Measurements from ENCODE around the gene FBN1. TPM values are rescaled to one million over a fixed set of nuclear protein-coding genes. Genes with fewer than 3 reads are reported as not detected.

Gene FBN1
- total RNA-seq, 6 experiments from 2014 or later, result 1.7 to 12.0 (median 8.7) TPM

DNA sequence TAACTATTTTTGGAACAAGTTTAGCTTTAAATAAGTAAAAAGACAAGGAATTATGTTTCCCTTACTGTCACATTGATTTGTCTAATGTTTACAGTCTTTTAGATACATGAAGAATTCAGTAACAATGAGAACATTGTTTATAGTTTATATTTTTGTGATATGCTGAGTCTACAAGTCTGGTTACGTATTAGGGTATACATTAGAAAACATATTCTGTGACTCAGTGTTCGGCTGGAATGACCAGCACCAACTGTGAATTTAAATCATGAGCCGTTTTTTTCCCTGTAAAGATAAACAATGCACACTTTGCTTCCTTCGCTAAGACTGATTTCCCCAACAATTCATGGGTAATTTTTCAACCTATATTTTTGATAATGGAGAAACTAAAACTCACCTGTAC, 182.8 kb downstream of the FBN1 start:
- intact Hi-C loops (cut with DNase I), result no loop called here
- ATAC-seq (no peak), DNase-seq (no peak)
- no peaks in the 10 kb centered on the region for H3K36me3 ChIP-seq
- no peak overlapping the region for H3K27ac ChIP-seq
- no peaks in the 10 kb centered on the region for H3K9me3 ChIP-seq
- no peaks in the 10 kb centered on the region for H3K4me1 ChIP-seq
- TF ChIP-seq, protein P1, sequence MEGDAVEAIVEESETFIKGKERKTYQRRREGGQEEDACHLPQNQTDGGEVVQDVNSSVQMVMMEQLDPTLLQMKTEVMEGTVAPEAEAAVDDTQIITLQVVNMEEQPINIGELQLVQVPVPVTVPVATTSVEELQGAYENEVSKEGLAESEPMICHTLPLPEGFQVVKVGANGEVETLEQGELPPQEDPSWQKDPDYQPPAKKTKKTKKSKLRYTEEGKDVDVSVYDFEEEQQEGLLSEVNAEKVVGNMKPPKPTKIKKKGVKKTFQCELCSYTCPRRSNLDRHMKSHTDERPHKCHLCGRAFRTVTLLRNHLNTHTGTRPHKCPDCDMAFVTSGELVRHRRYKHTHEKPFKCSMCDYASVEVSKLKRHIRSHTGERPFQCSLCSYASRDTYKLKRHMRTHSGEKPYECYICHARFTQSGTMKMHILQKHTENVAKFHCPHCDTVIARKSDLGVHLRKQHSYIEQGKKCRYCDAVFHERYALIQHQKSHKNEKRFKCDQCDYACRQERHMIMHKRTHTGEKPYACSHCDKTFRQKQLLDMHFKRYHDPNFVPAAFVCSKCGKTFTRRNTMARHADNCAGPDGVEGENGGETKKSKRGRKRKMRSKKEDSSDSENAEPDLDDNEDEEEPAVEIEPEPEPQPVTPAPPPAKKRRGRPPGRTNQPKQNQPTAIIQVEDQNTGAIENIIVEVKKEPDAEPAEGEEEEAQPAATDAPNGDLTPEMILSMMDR (IDR thresholded peaks at IDR 0.05), result no peak
- no peak for TF ChIP-seq POLR2A (IDR thresholded peaks at IDR 0.05)
- 72% methylated on average over 4 of the region's 4 CpGs for WGBS (ENCODE audit: insufficient coverage, low coverage, low lambda C conversion rate, missing lambda C conversion rate)
- H3K27me3 ChIP-seq, result no peaks in the 10 kb centered on the region
- H3K4me3 ChIP-seq, result no peak overlapping the region

DNA sequence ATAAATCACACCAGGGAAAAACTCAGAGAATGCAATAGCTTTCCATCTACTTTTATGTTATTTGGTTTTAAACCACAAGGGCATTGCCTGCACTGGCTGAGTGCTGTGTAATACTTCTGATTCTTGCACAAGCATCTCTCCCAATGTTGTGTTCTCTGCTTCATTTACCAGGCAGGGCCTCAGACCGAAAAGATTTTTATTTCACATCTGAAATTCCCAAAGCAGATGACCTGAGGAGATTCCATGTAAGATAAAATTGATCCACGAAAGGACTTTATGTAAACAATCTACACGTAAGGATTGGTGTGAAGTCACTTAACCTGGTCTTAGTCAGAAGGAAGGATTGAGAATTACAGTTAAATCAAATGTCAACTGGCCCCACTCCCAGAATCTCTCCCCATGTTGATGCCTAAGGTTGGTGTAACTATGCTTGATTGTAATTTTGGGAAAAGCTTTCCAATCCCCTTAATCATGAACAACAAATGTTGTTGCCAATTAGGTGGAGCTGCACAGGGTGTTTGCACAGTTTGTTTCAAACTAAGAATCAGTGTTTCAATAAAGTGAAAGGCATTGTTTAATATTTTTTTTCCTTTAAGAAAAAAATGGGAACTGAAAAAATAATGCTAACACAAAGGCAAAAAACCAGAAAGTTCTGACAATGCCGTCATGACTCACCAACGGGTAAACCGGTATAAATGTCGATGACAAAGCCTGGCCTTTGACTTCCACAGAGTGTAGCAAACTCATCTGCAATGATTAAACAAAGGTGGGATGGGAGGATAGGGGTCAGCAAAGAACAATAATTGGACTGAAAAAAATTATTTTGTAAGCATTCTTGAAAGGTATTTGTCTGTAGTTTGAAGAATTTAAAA, 185.7 kb downstream of the FBN1 start:
- 82% methylated on average over 7 of the region's 7 CpGs for WGBS (ENCODE audit: insufficient coverage, low coverage, low lambda C conversion rate, missing lambda C conversion rate)
- intact Hi-C loops (cut with DNase I), result no loop called here

DNA sequence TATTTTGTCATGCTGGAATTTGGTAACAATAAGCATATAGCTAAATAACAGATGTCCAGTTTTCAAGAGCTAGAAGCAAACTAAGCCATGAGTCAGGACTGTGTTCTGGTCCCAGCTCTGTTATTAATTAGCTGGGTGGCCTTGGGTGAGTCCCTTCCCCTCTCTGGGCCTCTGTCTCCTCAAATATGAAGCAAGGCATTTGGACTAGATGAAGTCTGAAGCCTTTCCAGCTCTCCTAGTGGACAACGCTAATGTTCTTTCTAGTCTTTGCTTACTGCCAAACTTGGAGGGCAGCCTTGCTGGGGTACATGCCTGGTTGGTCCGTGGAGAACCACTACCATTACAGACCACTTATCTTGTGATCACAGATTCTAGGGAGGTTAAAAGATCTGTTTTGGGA, 186.6 kb downstream of the FBN1 start:
- H3K27ac ChIP-seq, result no peak overlapping the region
- no peak overlapping the region for H3K4me3 ChIP-seq
- 80% methylated on average over 2 of the region's 2 CpGs for whole genome bisulfite sequencing (ENCODE audit: insufficient coverage, low coverage, low lambda C conversion rate, missing lambda C conversion rate)
- ATAC-seq, result no peak
- H3K9me3 ChIP-seq, result no peaks in the 10 kb centered on the region
- intact Hi-C loops (cut with DNase I), result no loop called here
- no peaks in the 10 kb centered on the region for H3K27me3 ChIP-seq
- no peaks in the 10 kb centered on the region for H3K36me3 ChIP-seq
- no peak for DNase-seq
- no peak for TF ChIP-seq POLR2A (IDR thresholded peaks at IDR 0.05)
- TF ChIP-seq, protein P1 (IDR thresholded peaks at IDR 0.05), result no peak
- H3K4me1 ChIP-seq, result no peaks in the 10 kb centered on the region

More for the DNA sequence above, 185.7 kb downstream of the FBN1 start:
- Histone ChIP-seq H3K9me3 (no peaks in the 10 kb centered on the region), H3K4me1 (no peaks in the 10 kb centered on the region), H3K27me3 (no peaks in the 10 kb centered on the region), H3K36me3 (no peaks in the 10 kb centered on the region), H3K4me3 (no peak overlapping the region), H3K27ac (no peak overlapping the region)
- no peak for TF ChIP-seq POLR2A (IDR thresholded peaks at IDR 0.05)
- TF ChIP-seq, protein P1 (IDR thresholded peaks at IDR 0.05), result no peak
- DNase-seq (no peak), ATAC-seq (no peak)

DNA sequence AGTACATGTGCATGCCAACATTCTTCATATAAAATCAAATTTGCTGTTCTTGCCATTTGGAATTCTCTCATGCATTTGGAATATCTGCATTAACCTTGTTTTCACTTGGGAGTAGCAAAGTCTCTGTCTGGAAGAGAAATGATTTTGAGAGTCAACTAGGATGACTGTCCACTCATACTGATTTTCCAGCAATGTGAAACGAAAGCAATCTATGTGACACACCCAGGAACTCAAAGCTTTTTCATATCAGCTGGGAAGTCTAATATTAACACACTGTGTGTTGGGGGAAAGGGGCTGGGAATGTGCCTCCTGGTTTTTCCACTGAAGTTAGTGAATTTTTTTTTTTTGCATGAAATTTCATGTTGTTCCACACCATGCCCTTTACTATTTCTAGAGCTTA, 189.4 kb downstream of the FBN1 start:
- intact Hi-C loops (cut with DNase I), result no loop called here
- Histone ChIP-seq H3K27ac (no peak overlapping the region), H3K9me3 (no peaks in the 10 kb centered on the region), H3K27me3 (no peaks in the 10 kb centered on the region), H3K36me3 (no peaks in the 10 kb centered on the region), H3K4me1 (no peaks in the 10 kb centered on the region), H3K4me3 (no peak overlapping the region)
- DNase-seq, result no peak
- WGBS (ENCODE audit: insufficient coverage, low coverage, low lambda C conversion rate, missing lambda C conversion rate), result 65% methylated on average over 1 of the region's 1 CpG
- ATAC-seq, result no peak
- TF ChIP-seq POLR2A (IDR thresholded peaks at IDR 0.05), result no peak
- TF ChIP-seq, protein P1 (IDR thresholded peaks at IDR 0.05), result no peak
